IMR-90 (cell line): Measurements from ENCODE around the gene CADM2. TPM values are rescaled to one million over a fixed set of nuclear protein-coding genes. Genes with fewer than 3 reads are reported as not detected.

Source experiments
- ATAC-seq: fragments of 200-7000 bp; cut with Tn5 transposase; 2 replicates; pipeline ENCODE4 v1.9.1; 2020; ENCODE audit warnings: low read depth, mild to moderate bottlenecking, moderate library complexity
- BruUV-seq: library from RNA; stranded (reverse); fragments of 400-500 nt; replicated peaks from 2 replicates; lab custom pipeline; 2021; lab: Mats Ljungman, UMichigan
- CTCF ChIA-PET: fragments of 300-600 bp; formaldehyde crosslinking; extraction: SDS; loops from one replicate; lab custom pipeline; 2021; ENCODE audit warnings: antibody characterized with exemption; lab: Yijun Ruan, JAX
- POLR2A ChIA-PET: fragments of 300-600 bp; sonication (Branson Sonifier 250); formaldehyde crosslinking; loops from one replicate; lab custom pipeline; 2022; ENCODE audit warnings: antibody characterized with exemption; ENCODE audit not compliant: unreplicated experiment; lab: Charles Lee
- DNase-seq: peaks from one replicate; pipeline ENCODE4 v3.0.0; 2013
- H2AFZ ChIP-seq: replicated peaks from 2 replicates; pipeline ENCODE3; 2013; ENCODE audit warnings: low read length, mild to moderate bottlenecking; ENCODE audit not compliant: poor library complexity
- H2AK5ac ChIP-seq: 2 replicates; pipeline ENCODE4 v1.6.1; 2013; ENCODE audit warnings: low read depth, low read length, inconsistent platforms
- H2AK9ac ChIP-seq: replicated peaks from 2 replicates; pipeline ENCODE3; 2013; ENCODE audit warnings: mild to moderate bottlenecking, low read depth, low read length, moderate library complexity; ENCODE audit not compliant: poor library complexity
- H2BK120ac ChIP-seq: 2 replicates; pipeline ENCODE4 v1.6.1; 2013; ENCODE audit warnings: low read depth, low read length, inconsistent platforms
- H2BK15ac ChIP-seq: 3 replicates; pipeline ENCODE4 v1.6.1; 2013; ENCODE audit warnings: low read depth, low read length, inconsistent platforms
- H2BK20ac ChIP-seq: 2 replicates; pipeline ENCODE4 v1.6.1; 2013; ENCODE audit warnings: low read depth, mild to moderate bottlenecking, inconsistent platforms, low read length, moderate library complexity
- H2BK5ac ChIP-seq: 2 replicates; pipeline ENCODE4 v1.6.1; 2013; ENCODE audit warnings: mild to moderate bottlenecking, low read depth, low read length, inconsistent platforms; ENCODE audit not compliant: poor library complexity, severe bottlenecking
- H3K14ac ChIP-seq: replicated peaks from 2 replicates; pipeline ENCODE4 v1.6.1; 2013; ENCODE audit warnings: low read depth, low read length, inconsistent platforms
- H3K18ac ChIP-seq: 2 replicates; pipeline ENCODE4 v1.6.1; 2013; ENCODE audit warnings: low read depth, low read length, control low read depth
- H3K23ac ChIP-seq: 2 replicates; pipeline ENCODE4 v1.6.1; 2013; ENCODE audit warnings: low read depth, low read length, inconsistent platforms
- H3K27ac ChIP-seq: 2 replicates; pipeline ENCODE4 v1.5.1; 2013; ENCODE audit warnings: mild to moderate bottlenecking, control low read depth, low read length; ENCODE audit not compliant: insufficient read depth
- H3K27me3 ChIP-seq: 2 replicates; pipeline ENCODE4 v1.6.1; 2013; ENCODE audit warnings: low read length; ENCODE audit not compliant: control insufficient read depth, insufficient read depth
- H3K36me3 ChIP-seq: 2 replicates; pipeline ENCODE4 v1.6.1; 2013; ENCODE audit warnings: low read length, mixed read lengths; ENCODE audit not compliant: control insufficient read depth, insufficient read depth
- H3K4ac ChIP-seq: 2 replicates; pipeline ENCODE4 v1.6.1; 2013; ENCODE audit warnings: low read depth, low read length, inconsistent platforms
- H3K4me1 ChIP-seq: 2 replicates; pipeline ENCODE4 v1.6.1; 2013; ENCODE audit warnings: low read length, mixed read lengths; ENCODE audit not compliant: control insufficient read depth, insufficient read depth
- H3K4me2 ChIP-seq: 2 replicates; pipeline ENCODE4 v1.6.1; 2013; ENCODE audit warnings: low read depth, mild to moderate bottlenecking, control low read depth, low read length, moderate library complexity
- H3K4me3 ChIP-seq: 2 replicates; pipeline ENCODE4 v1.5.1; 2013; ENCODE audit warnings: low read depth, mild to moderate bottlenecking, control low read depth, low read length, moderate library complexity; ENCODE audit not compliant: insufficient read depth
- H3K56ac ChIP-seq: 2 replicates; pipeline ENCODE4 v1.6.1; 2013; ENCODE audit warnings: low read length, inconsistent platforms; ENCODE audit not compliant: insufficient read depth; ENCODE audit errors: extremely low read depth
- H3K79me1 ChIP-seq, 2 experiments: 2 replicates each; pipeline ENCODE4 v1.6.1; 2013; ENCODE audit warnings: low read length in 2 of 2, inconsistent platforms in 1 of 2, low read depth in 1 of 2
- H3K9ac ChIP-seq: 2 replicates; pipeline ENCODE4 v1.6.1; 2013; ENCODE audit warnings: low read depth, low read length, control low read depth
- H3K9me1 ChIP-seq: 2 replicates; pipeline ENCODE4 v1.6.1; 2013; ENCODE audit warnings: low read length, inconsistent platforms; ENCODE audit not compliant: insufficient read depth
- H3K9me3 ChIP-seq: 2 replicates; pipeline ENCODE4 v1.6.1; 2013; ENCODE audit warnings: low read length; ENCODE audit not compliant: control insufficient read depth, insufficient read depth
- H4K20me1 ChIP-seq: 2 replicates; pipeline ENCODE4 v1.6.1; 2013; ENCODE audit warnings: low read length, inconsistent platforms; ENCODE audit not compliant: insufficient read depth
- H4K5ac ChIP-seq: 2 replicates; pipeline ENCODE4 v1.6.1; 2013; ENCODE audit warnings: mild to moderate bottlenecking, low read depth, low read length, control low read depth
- H4K8ac ChIP-seq, 2 experiments: 2 replicates each; pipeline ENCODE4 v1.6.1; 2013; ENCODE audit warnings: low read depth in 2 of 2, low read length in 2 of 2, control low read depth in 1 of 2, inconsistent platforms in 1 of 2
- H4K91ac ChIP-seq: 2 replicates; pipeline ENCODE4 v1.6.1; 2013; ENCODE audit warnings: low read depth, low read length, inconsistent platforms; ENCODE audit not compliant: insufficient read depth
- BHLHE40 ChIP-seq: fragments of 150-350 bp; IDR thresholded peaks from 2 replicates; pipeline ENCODE4 v1.6.1; 2016; ENCODE audit warnings: mild to moderate bottlenecking, low read depth, low read length
- CEBPB ChIP-seq: IDR thresholded peaks from 2 replicates; pipeline ENCODE4 v1.6.1; 2012; ENCODE audit warnings: low read depth, low read length, improper control_type of control experiment
- CHD1 ChIP-seq: IDR thresholded peaks from 2 replicates; pipeline ENCODE4 v1.6.1; 2012; ENCODE audit warnings: low read depth, low read length, improper control_type of control experiment
- CTCF ChIP-seq: conservative IDR thresholded peaks from 2 replicates; pipeline ENCODE4 v1.5.1; 2012; ENCODE audit warnings: mild to moderate bottlenecking, low read depth, low read length, improper control_type of control experiment
- FOS ChIP-seq: fragments of 150-350 bp; IDR thresholded peaks from 2 replicates; pipeline ENCODE4 v1.6.1; 2016; ENCODE audit warnings: low read depth, low read length
- MAFK ChIP-seq: IDR thresholded peaks from 2 replicates; pipeline ENCODE4 v1.6.1; 2012; ENCODE audit warnings: low read depth, low read length, improper control_type of control experiment
- MAZ ChIP-seq: IDR thresholded peaks from 2 replicates; pipeline ENCODE4 v1.6.1; 2012; ENCODE audit warnings: low read depth, mild to moderate bottlenecking, low read length, improper control_type of control experiment, moderate library complexity, borderline replicate concordance
- MXI1 ChIP-seq: IDR thresholded peaks from 2 replicates; pipeline ENCODE4 v1.6.1; 2012; ENCODE audit warnings: low read depth, mild to moderate bottlenecking, low read length, moderate library complexity, borderline replicate concordance
- NFE2L2 ChIP-seq: fragments of 150-350 bp; IDR thresholded peaks from 2 replicates; pipeline ENCODE4 v1.6.1; 2016; ENCODE audit warnings: low read depth, mild to moderate bottlenecking, low read length
- POLR2A ChIP-seq: IDR thresholded peaks from 2 replicates; pipeline ENCODE4 v1.6.1; 2012; ENCODE audit warnings: mild to moderate bottlenecking, low read depth, low read length
- RAD21 ChIP-seq: IDR thresholded peaks from 2 replicates; pipeline ENCODE4 v1.6.1; 2012; ENCODE audit warnings: low read length, improper control_type of control experiment
- RCOR1 ChIP-seq: IDR thresholded peaks from 2 replicates; pipeline ENCODE4 v1.6.1; 2012; ENCODE audit warnings: mild to moderate bottlenecking, low read length, improper control_type of control experiment; ENCODE audit not compliant: insufficient replicate concordance
- RFX5 ChIP-seq: IDR thresholded peaks from 2 replicates; pipeline ENCODE4 v1.8.0; 2012; ENCODE audit warnings: low read depth, mild to moderate bottlenecking, low read length, moderate library complexity
- SMC3 ChIP-seq: fragments of 150-350 bp; IDR thresholded peaks from 2 replicates; pipeline ENCODE4 v1.6.1; 2016; ENCODE audit warnings: low read depth, mild to moderate bottlenecking, antibody characterized with exemption, low read length, moderate library complexity
- USF2 ChIP-seq: fragments of 150-350 bp; IDR thresholded peaks from 2 replicates; pipeline ENCODE4 v1.6.1; 2017; ENCODE audit warnings: mild to moderate bottlenecking, antibody characterized with exemption, low read length, low read depth
- WGBS, 2 experiments: methylation state at CpG; one replicate each; pipeline versions ENCODE4 v1.1.5 to v1.1.7; 2013; ENCODE audit warnings: missing lambda C conversion rate in 2 of 2; ENCODE audit not compliant: insufficient read length in 1 of 2; ENCODE audit errors: extremely low coverage in 2 of 2; 5-methylcytosine and 5-hydroxymethylcytosine counted together
- dilution Hi-C: fragments of 300-500 bp; cut with HindIII; formaldehyde crosslinking; loops from one replicate; pipeline ENCODE4 v1.14.3; 2018; ENCODE audit warnings: low sequenced_read_pairs; ENCODE audit not compliant: unreplicated experiment
- in situ Hi-C: fragments of 300-500 bp; cut with MboI; formaldehyde crosslinking; loops from 3 replicates; pipeline ENCODE4 v1.14.3; 2019; ENCODE audit warnings: low sequenced_read_pairs, inconsistent platforms, mixed read lengths
- intact Hi-C: fragments of 100-400 bp; cut with micrococcal nuclease; formaldehyde crosslinking; loops from 2 replicates; pipeline ENCODE4 v1.10.0; 2022
- polyA plus RNA-seq, 3 experiments: library from polyadenylated mRNA; depleted of rRNA; stranded (reverse); fragments of >200 nt; gene quantifications; 2 replicates each; pipeline ENCODE4 v1.2.3, GENCODE V29; 2012; ENCODE audit warnings: low replicate concordance in 1 of 3
- total RNA-seq: library from RNA; depleted of rRNA; stranded (reverse); fragments of >200 nt; gene quantifications from 2 replicates; pipeline ENCODE4 v1.2.3, GENCODE V29; 2012
- TF ChIP-seq, protein P1 (sequence below): fragments of 150-350 bp; IDR thresholded peaks from 2 replicates; pipeline ENCODE4 v1.6.1; 2016; ENCODE audit warnings: low read depth, mild to moderate bottlenecking, low read length, moderate library complexity, borderline replicate concordance

The CADM2 gene
- total and polyA plus RNA-seq, 2 of the 4 experiments (the other 2 are of a cell fraction) = not detected

DNA sequence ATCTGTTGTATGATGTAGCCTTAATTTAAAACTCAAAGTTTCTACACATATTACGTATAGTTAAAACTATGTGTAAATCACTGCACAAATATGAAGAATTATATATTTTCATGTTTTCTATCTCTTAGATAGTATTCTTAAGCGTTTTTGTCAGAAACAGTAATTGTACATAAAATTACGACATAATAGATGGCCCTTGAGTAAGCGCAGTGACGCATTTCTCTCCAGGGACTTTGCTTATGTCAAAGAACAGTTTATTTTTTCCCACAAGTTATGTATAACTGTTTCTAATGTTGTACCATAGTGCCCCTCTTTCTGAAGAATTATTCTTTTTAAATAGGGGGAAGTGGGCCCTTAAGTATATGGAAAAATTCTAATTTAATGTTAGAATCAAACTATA, 1098.2 kb downstream of the CADM2 start:
- ChIA-PET POLR2A (no interaction called here), CTCF (no interaction called here)
- Histone ChIP-seq H2AK5ac (no peak overlapping the region), H3K14ac (no peak overlapping the region), H2AK9ac (no peak overlapping the region), H3K36me3 (no peaks in the 10 kb centered on the region), H3K9ac (no peak overlapping the region), H3K56ac (no peak overlapping the region), H3K79me1 (no peaks in the 10 kb centered on the region), H2BK20ac (no peak overlapping the region), H4K5ac (no peak overlapping the region), H3K18ac (no peak overlapping the region), H2AFZ (no peak overlapping the region), H3K4me2 (no peak overlapping the region), H4K8ac (no peak overlapping the region), H3K4me1 (no peaks in the 10 kb centered on the region), H3K9me3 (no peaks in the 10 kb centered on the region), H2BK15ac (no peak overlapping the region), H3K9me1 (no peaks in the 10 kb centered on the region), H2BK5ac (no peak overlapping the region), H3K27ac (no peak overlapping the region), H2BK120ac (no peak overlapping the region), H3K4me3 (no peak overlapping the region), H4K20me1 (no peaks in the 10 kb centered on the region), H3K4ac (no peak overlapping the region), H3K27me3 (no peaks in the 10 kb centered on the region), H4K91ac (no peak overlapping the region), H3K23ac (no peak overlapping the region)
- no CpG with 5 or more reads among the region's 5 CpGs for WGBS, 2 experiments
- ATAC-seq (no peak), DNase-seq (no peak)
- TF ChIP-seq CTCF (no peak), RCOR1 (no peak), MAZ (no peak), FOS (no peak), MXI1 (no peak), RAD21 (no peak), POLR2A (no peak), USF2 (no peak), SMC3 (no peak), CHD1 (no peak), RFX5 (no peak), MAFK (no peak), NFE2L2 (no peak), BHLHE40 (no peak), CEBPB (no peak)
- TF ChIP-seq, protein P1, sequence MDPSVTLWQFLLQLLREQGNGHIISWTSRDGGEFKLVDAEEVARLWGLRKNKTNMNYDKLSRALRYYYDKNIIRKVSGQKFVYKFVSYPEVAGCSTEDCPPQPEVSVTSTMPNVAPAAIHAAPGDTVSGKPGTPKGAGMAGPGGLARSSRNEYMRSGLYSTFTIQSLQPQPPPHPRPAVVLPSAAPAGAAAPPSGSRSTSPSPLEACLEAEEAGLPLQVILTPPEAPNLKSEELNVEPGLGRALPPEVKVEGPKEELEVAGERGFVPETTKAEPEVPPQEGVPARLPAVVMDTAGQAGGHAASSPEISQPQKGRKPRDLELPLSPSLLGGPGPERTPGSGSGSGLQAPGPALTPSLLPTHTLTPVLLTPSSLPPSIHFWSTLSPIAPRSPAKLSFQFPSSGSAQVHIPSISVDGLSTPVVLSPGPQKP = no peak
- in situ Hi-C loops = no loop called here
- dilution Hi-C loops = no loop called here
- BruUV-seq = no TSS peak
- intact Hi-C loops = no loop called here
